Aorta (tissue), 5 donors: ENCODE measurements around the gene ATG4A. TPM values are rescaled to one million over a fixed set of nuclear protein-coding genes. Genes with fewer than 3 reads are reported as not detected.
A peak's percentile ranks its signal among the peaks of the same experiment; 100 is the strongest.

ENCODE experiments used
- ATAC-seq: fragments of 200-7000 bp; cut with Tn5 transposase; one replicate; pipeline ENCODE4 v1.9.1; 2022; ENCODE audit warnings: moderate library complexity; ENCODE audit not compliant: low FRiP score
- DNase-seq, 2 donors: peaks; one replicate each; pipeline ENCODE4 v3.0.0-alpha.2; 2020
- H3K27ac ChIP-seq, 2 donors: one replicate each; pipeline ENCODE4 v1.5.1; 2013; ENCODE audit warnings: low read length in 2 of 2, mild to moderate bottlenecking in 2 of 2, moderate library complexity in 2 of 2, control low read depth in 1 of 2, inconsistent platforms in 1 of 2, low read depth in 1 of 2
- H3K27me3 ChIP-seq, 2 donors: one replicate each; pipeline ENCODE4 v1.6.1; 2013; ENCODE audit warnings: control low read depth in 1 of 2, low read length in 1 of 2, mild to moderate bottlenecking in 1 of 2, moderate library complexity in 1 of 2; ENCODE audit not compliant: insufficient read depth in 2 of 2, control insufficient read depth in 1 of 2
- H3K36me3 ChIP-seq, 2 donors: one replicate each; pipeline ENCODE4 v1.6.1; 2013; ENCODE audit warnings: control low read depth in 1 of 2, low read length in 1 of 2, mild to moderate bottlenecking in 1 of 2; ENCODE audit not compliant: insufficient read depth in 2 of 2, control insufficient read depth in 1 of 2
- H3K4me1 ChIP-seq, 2 donors: one replicate each; pipeline ENCODE4 v1.6.1; 2013; ENCODE audit warnings: low read length in 2 of 2, control low read depth in 1 of 2, mild to moderate bottlenecking in 1 of 2, moderate library complexity in 1 of 2; ENCODE audit not compliant: insufficient read depth in 2 of 2, control insufficient read depth in 1 of 2
- H3K4me3 ChIP-seq, 2 donors: one replicate each; pipeline ENCODE4 v1.5.1; 2013; ENCODE audit warnings: low read length in 2 of 2, control low read depth in 1 of 2, mild to moderate bottlenecking in 1 of 2
- H3K9me3 ChIP-seq: one replicate; pipeline ENCODE4 v1.6.1; 2013; ENCODE audit warnings: mild to moderate bottlenecking, low read length; ENCODE audit not compliant: control insufficient read depth
- WGBS, 2 donors: extraction: QIAGEN DNeasy Blood & Tissue Kit; methylation state at CpG; one replicate each; pipeline ENCODE4 v1.1.7; 2013; 5-methylcytosine and 5-hydroxymethylcytosine counted together
- intact Hi-C, 2 donors: fragments of 100-400 bp; cut with DNase I; formaldehyde crosslinking; loops; one replicate each; pipeline versions ENCODE4 v1.14.2 to v1.15.0; 2022
- polyA plus RNA-seq, 2 donors: library from polyadenylated mRNA; stranded (reverse); fragments of 200-250 nt; gene quantifications; one replicate each; pipeline ENCODE4 v1.2.3, GENCODE V29; 2013
- total RNA-seq, 2 donors: library from RNA; stranded (reverse); fragmentation: NEBNext Ultra II Directional; extraction: Animal tissue kit (Norgen Biotek cat#: 25700); gene quantifications; one replicate each; pipeline ENCODE4 v1.2.1, GENCODE V29; 2021
- donor health status: healthy with polysubstance abuse.
- donor health status: Bipolar disorder and iron deficiency.
- donor health status: DM: no; HTN: no; CAD: no.
- donor health status: DM: no; HTN: no; CAD: no.
- donor health status: DM: yes; HTN: yes; CAD: no.

ATG4A gene
- total and polyA plus RNA-seq, 4 donors: 10.5 to 14.4 (median 13.1) TPM

DNA sequence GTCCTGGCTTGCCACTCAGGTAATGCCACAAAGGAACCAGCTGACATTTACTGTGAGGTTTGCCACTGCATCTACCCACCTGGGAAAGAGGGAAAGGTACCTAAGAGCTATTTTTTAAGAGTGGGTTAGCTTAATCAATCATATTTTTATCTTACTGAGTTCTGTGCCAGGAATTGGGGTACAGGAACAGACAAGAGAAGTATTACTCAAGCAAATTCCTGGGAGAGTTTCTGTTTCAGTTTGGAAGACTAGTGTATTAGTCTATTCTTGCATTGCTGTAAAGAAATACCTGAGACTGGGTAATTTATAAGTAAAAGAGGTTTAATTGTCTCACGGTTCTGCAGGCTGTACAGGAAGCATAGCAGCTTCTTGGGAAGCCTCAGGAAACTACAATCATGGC, 23.5 kb upstream of the ATG4A start:
- no peak overlapping the region for H3K4me3 ChIP-seq
- intact Hi-C loops: loop anchor here in 1 of 2 donors (10.0 kb wide), 1 partner anchor 1173 kb away; no protein-coding TSS in a partner anchor
- WGBS, 2 donors: 49 to 67% methylated on average over 1 of the region's 1 CpG
- ATAC-seq: no peak
- H3K4me1 ChIP-seq: no peaks in the 10 kb centered on the region
- no peak overlapping the region for H3K27ac ChIP-seq
- no peaks in the 10 kb centered on the region for H3K27me3 ChIP-seq
- no peaks in the 10 kb centered on the region for H3K9me3 ChIP-seq
- H3K36me3 ChIP-seq: no peaks in the 10 kb centered on the region
- no peak for DNase-seq

DNA sequence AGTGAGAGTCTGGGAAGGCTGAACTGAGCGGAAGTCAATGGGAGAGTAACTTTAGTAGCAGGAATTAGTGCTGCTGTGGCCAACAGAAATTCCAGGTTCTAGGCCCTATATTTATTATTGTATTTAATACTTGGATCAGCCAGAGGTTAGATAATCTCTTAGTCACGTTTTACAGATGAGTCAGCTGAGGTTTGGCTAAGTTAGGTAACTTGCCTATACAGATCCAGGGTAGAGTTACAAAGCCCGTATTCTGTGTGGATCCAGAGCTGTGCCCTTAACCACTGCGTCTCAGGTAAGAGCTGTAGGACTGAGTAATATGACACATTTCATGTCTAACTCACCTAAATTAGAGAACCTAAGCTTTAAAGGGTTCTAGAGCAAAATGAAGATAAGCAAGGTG, 20.7 kb upstream of the ATG4A start:
- no peaks in the 10 kb centered on the region for H3K9me3 ChIP-seq
- H3K36me3 ChIP-seq: no peaks in the 10 kb centered on the region
- no peak overlapping the region for H3K4me3 ChIP-seq
- DNase-seq (no peak), ATAC-seq (no peak)
- H3K27me3 ChIP-seq: no peaks in the 10 kb centered on the region
- no peak overlapping the region for H3K27ac ChIP-seq
- 38 to 45% methylated on average over 4 of the region's 4 CpGs for WGBS, 2 donors
- intact Hi-C loops: no loop called here
- H3K4me1 ChIP-seq: no peaks in the 10 kb centered on the region

DNA sequence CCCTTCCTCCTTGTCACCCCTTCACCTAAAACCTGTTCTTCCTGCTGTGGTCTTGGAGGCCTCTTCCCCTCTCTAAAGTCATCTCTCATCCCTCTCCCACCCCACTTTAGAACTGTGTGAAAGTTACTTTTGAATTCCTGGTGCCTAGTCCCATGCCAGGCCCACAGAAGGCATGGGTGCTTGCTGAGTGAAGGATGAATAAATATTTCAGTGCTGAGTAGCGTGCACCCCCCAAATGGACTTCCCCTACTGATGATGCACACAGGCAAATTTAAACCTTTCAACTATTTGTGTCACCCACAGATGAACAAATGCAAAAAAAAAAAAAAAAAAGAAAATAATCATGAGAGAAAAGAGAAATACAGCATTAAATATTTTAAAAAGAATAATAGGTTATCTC, 20.0 kb upstream of the ATG4A start:
- Histone ChIP-seq H3K36me3 (no peaks in the 10 kb centered on the region), H3K4me3 (no peak overlapping the region), H3K9me3 (no peaks in the 10 kb centered on the region), H3K27ac (no peak overlapping the region), H3K27me3 (no peaks in the 10 kb centered on the region), H3K4me1 (no peaks in the 10 kb centered on the region)
- 71 to 96% methylated on average over 1 of the region's 1 CpG for WGBS, 2 donors
- intact Hi-C loops: no loop called here
- ATAC-seq (no peak), DNase-seq (no peak)

DNA sequence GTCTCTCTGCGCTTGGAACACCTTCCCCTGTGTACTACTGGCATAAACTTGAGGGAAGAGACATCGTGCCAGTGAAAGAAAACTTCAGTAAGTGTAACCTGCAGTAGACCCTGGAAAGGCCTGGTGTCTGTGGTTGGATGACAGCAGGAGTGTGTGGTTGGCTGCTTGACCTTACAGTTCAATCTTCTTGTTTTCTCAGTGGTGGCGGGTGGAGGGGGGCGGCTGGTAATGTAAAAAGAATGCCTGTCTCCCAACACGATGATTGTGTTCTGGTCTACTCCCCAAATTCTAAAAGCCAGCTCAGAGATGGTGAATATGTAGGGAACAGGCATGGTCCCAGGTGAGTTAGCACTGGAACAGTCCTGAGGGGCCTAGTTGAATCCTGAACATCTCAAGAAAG, 18.8 kb upstream of the ATG4A start:
- H3K36me3 ChIP-seq: no peaks in the 10 kb centered on the region
- no peaks in the 10 kb centered on the region for H3K27me3 ChIP-seq
- H3K27ac ChIP-seq: no peak overlapping the region
- no peak overlapping the region for H3K4me3 ChIP-seq
- 76 to 80% methylated on average over 5 of the region's 5 CpGs for WGBS, 2 donors
- ATAC-seq (no peak), DNase-seq (no peak)
- H3K9me3 ChIP-seq: no peaks in the 10 kb centered on the region
- intact Hi-C loops: no loop called here
- H3K4me1 ChIP-seq: no peaks in the 10 kb centered on the region

DNA sequence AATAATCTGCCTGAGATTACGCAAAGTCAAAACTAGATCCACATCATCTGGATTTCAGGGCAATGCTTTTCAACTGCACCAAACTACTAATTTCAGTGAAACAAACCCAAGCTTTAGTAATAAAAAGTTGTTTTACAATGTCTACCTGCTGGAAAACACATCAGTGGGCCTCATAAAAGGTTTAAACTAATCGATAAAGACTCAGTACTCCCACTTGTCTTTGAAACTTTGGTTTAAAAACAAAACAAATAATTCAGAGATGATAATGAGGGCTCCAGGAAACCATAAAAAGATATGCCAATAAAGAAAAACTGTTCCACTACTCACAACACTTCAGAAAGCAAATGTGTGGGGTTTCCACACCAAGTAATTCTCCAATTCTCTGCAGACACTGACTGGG, 10.5 kb upstream of the ATG4A start:
- 81 to 96% methylated on average over 2 of the region's 2 CpGs for WGBS, 2 donors
- no peak for DNase-seq
- no peak for ATAC-seq
- no peaks in the 10 kb centered on the region for H3K36me3 ChIP-seq
- intact Hi-C loops: no loop called here
- H3K27me3 ChIP-seq: no peaks in the 10 kb centered on the region
- H3K27ac ChIP-seq: no peak overlapping the region
- H3K4me1 ChIP-seq: no peaks in the 10 kb centered on the region
- H3K9me3 ChIP-seq: no peaks in the 10 kb centered on the region
- H3K4me3 ChIP-seq: no peak overlapping the region

DNA sequence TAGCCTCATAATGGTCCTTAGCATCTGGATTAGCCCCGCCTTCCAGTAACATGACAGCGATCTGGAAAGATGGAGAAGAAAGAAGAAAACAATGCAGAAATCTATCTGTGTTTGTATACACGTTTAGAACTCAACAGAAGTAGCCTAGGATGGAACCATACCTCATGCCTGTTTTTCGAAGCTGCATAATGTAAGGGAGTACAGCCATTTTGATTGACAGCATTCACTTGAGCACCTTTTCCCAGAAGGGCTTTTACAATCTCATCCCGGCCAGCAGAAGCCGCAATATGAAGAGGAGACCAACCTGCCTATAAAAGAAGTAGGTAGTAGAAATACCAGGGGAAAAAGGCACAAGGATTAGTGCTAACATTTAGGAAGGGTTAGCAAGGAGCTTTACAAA, 3.8 kb upstream of the ATG4A start:
- intact Hi-C loops: no loop called here
- ATAC-seq: no peak
- H3K27me3 ChIP-seq: no peaks in the 10 kb centered on the region
- no peaks in the 10 kb centered on the region for H3K9me3 ChIP-seq
- H3K27ac ChIP-seq: no peak overlapping the region
- 77 to 94% methylated on average over 6 of the region's 6 CpGs for WGBS, 2 donors
- no peak overlapping the region for H3K4me3 ChIP-seq
- H3K4me1 ChIP-seq: no peaks in the 10 kb centered on the region
- no peaks in the 10 kb centered on the region for H3K36me3 ChIP-seq
- no peak for DNase-seq

DNA sequence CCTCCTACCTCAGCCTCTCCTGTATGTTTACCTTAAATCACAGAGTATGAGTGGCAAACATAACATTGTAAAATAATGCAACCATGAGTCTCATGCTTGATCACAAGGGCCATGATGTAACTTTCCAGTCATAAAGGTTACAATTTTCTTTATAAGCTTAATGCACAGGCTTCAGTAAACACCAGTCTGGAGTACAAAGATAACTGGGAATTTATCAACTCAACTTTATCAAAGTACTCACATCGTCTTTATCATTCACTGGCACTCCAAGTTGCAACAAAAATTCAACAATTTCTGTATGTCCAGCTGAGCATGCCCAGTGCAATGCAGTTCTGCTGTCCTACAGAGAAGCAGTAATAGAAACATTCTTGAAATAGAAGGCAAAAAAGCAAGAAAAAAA, 3.1 kb upstream of the ATG4A start:
- intact Hi-C loops: no loop called here

DNA sequence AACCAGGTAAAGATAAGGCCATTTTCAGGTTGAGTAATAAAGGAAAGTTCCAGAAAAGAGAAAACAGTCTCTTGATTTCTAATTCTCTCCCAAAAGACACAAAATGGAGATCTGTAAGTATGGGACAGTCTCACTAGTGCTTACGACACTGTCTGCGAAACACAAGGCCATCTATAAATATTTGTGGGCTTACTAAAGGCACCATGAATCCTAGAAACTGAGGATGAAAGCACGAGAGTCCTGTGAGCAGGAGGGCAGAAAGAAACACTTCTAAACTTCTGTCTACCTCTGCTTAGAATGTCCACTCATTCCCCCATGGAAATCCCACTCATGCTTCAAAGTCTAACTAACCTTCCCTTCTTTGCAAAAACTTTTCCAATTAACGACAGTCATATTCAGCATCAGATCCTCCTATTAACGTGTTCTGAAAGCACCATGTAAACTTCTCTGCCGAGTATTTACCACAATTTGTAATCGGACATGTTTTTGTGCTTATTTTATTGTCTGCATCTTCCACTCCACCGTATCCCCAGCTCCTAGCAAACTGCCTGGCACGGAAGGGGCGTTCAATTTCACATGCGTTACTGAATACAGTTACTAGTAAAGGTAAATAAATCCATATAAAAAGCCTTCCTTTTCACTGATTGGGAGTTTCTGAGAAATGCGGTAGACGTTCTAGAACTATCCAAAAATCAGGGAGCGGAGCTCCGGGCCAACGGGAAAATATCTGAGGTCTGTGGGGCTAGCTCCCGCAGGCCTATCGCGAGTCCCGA, 901 bp upstream of the ATG4A start:
- no peak for ATAC-seq
- Histone ChIP-seq H3K27me3 (no peaks in the 10 kb centered on the region), H3K27ac (peak overlapping the region; percentile 28 to 38), H3K4me1 (no peaks in the 10 kb centered on the region), H3K36me3 (no peaks in the 10 kb centered on the region), H3K9me3 (no peaks in the 10 kb centered on the region), H3K4me3 (peak overlapping the region; percentile 45 to 56)
- 1 to 26% methylated on average over 20 of the region's 20 CpGs for WGBS, 2 donors
- intact Hi-C loops: no loop called here
- DNase-seq: no peak

More for the DNA sequence above, 3.1 kb upstream of the ATG4A start:
- DNase-seq (no peak), ATAC-seq (no peak)
- no peaks in the 10 kb centered on the region for H3K27me3 ChIP-seq
- H3K27ac ChIP-seq: no peak overlapping the region
- WGBS, 2 donors: 23 to 49% methylated on average over 1 of the region's 1 CpG
- no peaks in the 10 kb centered on the region for H3K4me1 ChIP-seq
- H3K9me3 ChIP-seq: no peaks in the 10 kb centered on the region
- H3K36me3 ChIP-seq: no peaks in the 10 kb centered on the region
- no peak overlapping the region for H3K4me3 ChIP-seq

DNA sequence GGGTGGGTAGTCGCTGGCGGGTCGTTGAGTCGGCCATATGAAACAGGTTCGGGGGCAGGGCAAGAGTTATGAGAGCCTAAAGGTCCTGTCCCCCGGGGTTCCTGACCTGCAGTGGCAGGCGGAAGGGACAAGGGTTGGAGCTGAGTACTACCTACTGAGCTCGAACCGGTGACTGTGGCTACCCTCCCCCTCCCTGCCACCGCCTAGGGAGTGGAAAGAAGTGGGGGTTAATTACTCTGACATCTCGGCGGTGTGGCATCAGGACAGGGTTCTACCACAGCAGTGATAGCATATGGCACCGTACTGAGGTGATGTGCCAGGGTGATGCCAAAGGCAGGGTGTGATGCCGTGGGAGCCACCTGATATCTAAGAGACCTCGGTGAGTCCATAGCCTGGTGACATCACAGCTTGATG, 307 bp downstream of the ATG4A start:
- peak overlapping the region in 1 of 2 donors; percentile 34 for H3K4me3 ChIP-seq
- no peaks in the 10 kb centered on the region for H3K27me3 ChIP-seq
- 1 to 26% methylated on average over 15 of the region's 15 CpGs for WGBS, 2 donors
- no peaks in the 10 kb centered on the region for H3K4me1 ChIP-seq
- intact Hi-C loops: no loop called here
- ATAC-seq (no peak), DNase-seq (no peak)
- H3K27ac ChIP-seq: no peak overlapping the region
- H3K9me3 ChIP-seq: no peaks in the 10 kb centered on the region
- no peaks in the 10 kb centered on the region for H3K36me3 ChIP-seq
